Psoas muscle (tissue), 8 donors: ENCODE data around the gene IL1RAPL1. TPM values are rescaled to one million over a fixed set of nuclear protein-coding genes. Genes with fewer than 3 reads are reported as not detected.

Experiments used
- ATAC-seq, 4 donors: fragments of 200-7000 bp; cut with Tn5 transposase; one replicate each; pipeline ENCODE4 v1.9.1; 2020; ENCODE audit warnings: moderate library complexity in 3 of 4, mild to moderate bottlenecking in 2 of 4
- DNase-seq, 2 donors: peaks; one replicate each; pipeline ENCODE4 v3.0.0-alpha.2; 2020
- H3K27ac ChIP-seq: fragments of 200-600 bp; one replicate; pipeline ENCODE4 v1.8.0; 2022
- H3K27me3 ChIP-seq, 3 donors: fragments of 200-600 bp in 1 of 3; one replicate each; pipeline versions ENCODE4 v1.6.1 to v1.8.0; 2013 to 2022; ENCODE audit warnings: low read length in 2 of 3, mild to moderate bottlenecking in 2 of 3, moderate library complexity in 1 of 3; ENCODE audit not compliant: insufficient read depth in 3 of 3
- H3K36me3 ChIP-seq, 2 donors: fragments of 200-600 bp in 1 of 2; one replicate each; pipeline versions ENCODE4 v1.6.1 to v1.8.0; 2013 to 2022; ENCODE audit warnings: low read depth in 1 of 2, mild to moderate bottlenecking in 1 of 2, moderate library complexity in 1 of 2; ENCODE audit not compliant: insufficient read depth in 1 of 2
- H3K4me1 ChIP-seq: fragments of 200-600 bp; one replicate; pipeline ENCODE4 v1.8.0; 2022
- H3K4me3 ChIP-seq: fragments of 200-600 bp; one replicate; pipeline ENCODE4 v1.8.0; 2022; ENCODE audit warnings: mild to moderate bottlenecking
- H3K9me3 ChIP-seq: fragments of 200-600 bp; one replicate; pipeline ENCODE4 v1.8.0; 2022
- CTCF ChIP-seq: fragments of 200-600 bp; IDR thresholded peaks from one replicate; pipeline ENCODE4 v1.8.0; 2022; ENCODE audit warnings: antibody characterized with exemption
- WGBS, 3 donors: extraction: QIAGEN DNeasy Blood & Tissue Kit; methylation state at CpG; one replicate each; pipeline versions ENCODE4 v1.1.6 to v1.1.7; 2013; 5-methylcytosine and 5-hydroxymethylcytosine counted together
- intact Hi-C, 2 donors: fragments of 100-400 bp; cut with DNase I; formaldehyde crosslinking; loops; one replicate each; pipeline versions ENCODE4 v1.11.0 to v1.14.2; 2022
- polyA plus RNA-seq, 3 donors: library from polyadenylated mRNA; stranded (reverse); fragments of 200-250 nt; gene quantifications; one replicate each; pipeline ENCODE4 v1.2.3, GENCODE V29; 2013
- total RNA-seq, 4 donors: library from RNA; stranded (reverse); fragmentation: NEBNext Ultra II Directional in 2 of 4; extraction: Animal tissue kit (Norgen Biotek cat#: 25700) in 2 of 4; gene quantifications; one replicate each; pipeline versions ENCODE4 v1.2.1 to v1.2.4, GENCODE V29; 2021 to 2023
- donor health status: healthy with polysubstance abuse.
- donor health status: DM: no; HTN: no; CAD: no; lungs with moderate emphysema.
- donor health status: Bipolar disorder and iron deficiency.
- donor health status: healthy.
- donor health status: DM: yes; HTN: yes; CAD: no.
- donor health status: DM: no; HTN: no; CAD: no.
- donor health status: DM: no; HTN: no; CAD: no.
- donor health status: DM: yes; HTN: yes; CAD: no.

IL1RAPL1 gene
- total and polyA plus RNA-seq, 7 donors, result 0.04 to 0.50 (median 0.19) TPM; not detected in 1

DNA sequence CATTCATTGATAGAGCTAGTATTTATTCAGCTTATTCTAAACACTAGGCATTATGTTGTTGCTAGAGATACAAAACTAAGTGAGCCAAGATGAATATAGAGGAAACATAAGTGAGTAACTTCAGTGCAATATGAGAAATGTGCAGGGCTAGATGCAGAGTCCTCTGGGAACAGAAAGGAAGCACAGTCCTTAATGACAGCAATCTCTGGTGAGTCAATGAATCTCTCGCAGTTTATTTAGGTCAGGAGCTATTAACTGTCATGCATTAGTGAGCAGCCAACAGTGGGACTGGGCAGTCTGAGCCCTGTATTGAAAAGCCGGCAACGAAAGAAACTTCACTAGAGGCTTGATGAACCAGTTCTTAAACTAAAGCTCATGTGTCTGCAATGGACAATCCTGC lies 1030.0 kb downstream of the IL1RAPL1 start:
- no peaks in the 10 kb centered on the region for H3K4me1 ChIP-seq
- TF ChIP-seq CTCF, result no peak
- H3K4me3 ChIP-seq, result no peak overlapping the region
- 65 to 72% (median 68%) methylated on average over 3 of the region's 3 CpGs for WGBS, 3 donors
- H3K36me3 ChIP-seq, result no peaks in the 10 kb centered on the region
- H3K9me3 ChIP-seq, result no peaks in the 10 kb centered on the region
- H3K27ac ChIP-seq, result no peak overlapping the region
- ATAC-seq (no peak), DNase-seq (no peak)
- peaks cover 0 to 5% (median 0%) of the 10 kb centered on the region in 3 donors for H3K27me3 ChIP-seq
- intact Hi-C loops, result no loop called here

- intact Hi-C loops, result no loop called here
- 50 to 69% (median 61%) methylated on average over 4 of the region's 4 CpGs for WGBS, 3 donors
Measured at GRCh38 chrX:29617725-29618124, 1030.5 kb downstream of the IL1RAPL1 start.

GRCh38 chrX:29627833-29628232 lies 1040.6 kb downstream of the IL1RAPL1 start:
- TF ChIP-seq CTCF, result no peak
- no peak overlapping the region for H3K27ac ChIP-seq
- H3K9me3 ChIP-seq, result no peaks in the 10 kb centered on the region
- DNase-seq (no peak), ATAC-seq (no peak)
- H3K36me3 ChIP-seq, result no peaks in the 10 kb centered on the region
- no peaks in the 10 kb centered on the region for H3K4me1 ChIP-seq
- 63 to 100% (median 82%) methylated on average over 1 of the region's 1 CpG for WGBS, 3 donors
- H3K4me3 ChIP-seq, result no peak overlapping the region
- intact Hi-C loops, result no loop called here
- H3K27me3 ChIP-seq, result no peaks in the 10 kb centered on the region

More at GRCh38 chrX:29617725-29618124, 1030.5 kb downstream of the IL1RAPL1 start:
- no peaks in the 10 kb centered on the region for H3K36me3 ChIP-seq
- DNase-seq (no peak), ATAC-seq (no peak)
- peaks cover 0 to 5% (median 0%) of the 10 kb centered on the region in 3 donors for H3K27me3 ChIP-seq
- no peaks in the 10 kb centered on the region for H3K4me1 ChIP-seq
- H3K9me3 ChIP-seq, result no peaks in the 10 kb centered on the region
- H3K4me3 ChIP-seq, result no peak overlapping the region
- H3K27ac ChIP-seq, result no peak overlapping the region
- no peak for TF ChIP-seq CTCF

DNA sequence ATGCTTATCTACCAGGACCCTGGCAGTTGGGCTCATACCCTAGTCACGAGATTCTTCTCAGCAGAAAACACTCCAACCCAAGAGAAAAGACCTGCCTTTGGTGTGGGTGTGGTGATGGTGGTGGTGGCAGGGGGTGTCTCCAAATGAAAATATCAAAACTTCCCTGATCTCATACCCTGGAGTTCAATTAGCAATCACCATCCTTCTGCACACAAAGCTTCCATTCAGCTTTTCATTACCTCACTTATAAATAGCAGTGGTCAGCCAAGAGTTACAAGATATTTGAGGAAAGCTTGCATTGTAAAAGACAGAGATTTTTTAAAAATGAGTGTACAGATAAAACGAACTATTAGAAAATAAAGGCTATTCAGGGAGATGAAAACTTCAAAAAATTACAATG lies 1047.3 kb downstream of the IL1RAPL1 start:
- no peak for ATAC-seq
- no peak overlapping the region for H3K4me3 ChIP-seq
- H3K4me1 ChIP-seq, result no peaks in the 10 kb centered on the region
- no peak overlapping the region for H3K27ac ChIP-seq
- H3K9me3 ChIP-seq, result no peaks in the 10 kb centered on the region
- H3K36me3 ChIP-seq, result no peaks in the 10 kb centered on the region
- 32 to 77% (median 57%) methylated on average over 2 of the region's 2 CpGs for WGBS, 3 donors
- no peak for TF ChIP-seq CTCF
- intact Hi-C loops, result no loop called here
- DNase-seq, result no peak
- H3K27me3 ChIP-seq, result no peaks in the 10 kb centered on the region

- Histone ChIP-seq H3K27me3 (no peaks in the 10 kb centered on the region), H3K9me3 (no peaks in the 10 kb centered on the region), H3K36me3 (no peaks in the 10 kb centered on the region), H3K27ac (no peak overlapping the region), H3K4me1 (no peaks in the 10 kb centered on the region), H3K4me3 (no peak overlapping the region)
- DNase-seq (no peak), ATAC-seq (no peak)
- TF ChIP-seq CTCF, result no peak
- WGBS, 3 donors, result 57 to 79% (median 74%) methylated on average over 3 of the region's 3 CpGs
- intact Hi-C loops, result no loop called here
Measured at GRCh38 chrX:29636331-29636730, 1049.1 kb downstream of the IL1RAPL1 start.
